Breast epithelium (tissue), 3 donors: Measurements from ENCODE around the gene CASZ1.

ENCODE experiments used
- POLR2AphosphoS5 ChIP-seq, 3 donors: sonication (generic); formaldehyde crosslinking; IDR thresholded peaks; one replicate each; pipeline ENCODE4 v1.6.1; 2017; ENCODE audit warnings: antibody characterized with exemption in 3 of 3
- TF ChIP-seq, protein P1 (sequence below), 3 donors: fragments of 450-650 bp; IDR thresholded peaks; one replicate each; pipeline ENCODE4 v1.5.1; 2016 to 2017; ENCODE audit warnings: antibody characterized with exemption in 3 of 3, mild to moderate bottlenecking in 3 of 3, moderate library complexity in 3 of 3

DNA sequence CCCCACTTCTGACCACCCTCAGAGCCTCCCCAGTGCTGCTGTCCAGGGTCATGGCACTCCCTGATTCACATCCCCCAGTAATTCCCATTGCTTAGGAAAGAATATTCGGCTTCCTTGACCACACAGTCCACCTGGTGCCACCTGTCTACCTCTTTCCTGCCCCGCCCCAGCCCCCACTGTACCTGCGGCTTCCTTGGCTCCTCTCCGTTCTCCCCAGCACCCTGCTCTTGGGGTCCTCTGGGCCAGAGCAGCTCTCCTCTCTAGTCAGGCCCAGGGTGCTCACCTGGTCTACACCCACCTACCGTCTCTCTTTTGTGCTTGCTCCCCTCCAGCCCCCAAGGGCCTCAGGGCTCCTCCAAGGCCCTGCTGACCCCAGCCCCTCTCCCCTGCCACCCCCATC is 179.1 kb downstream of the CASZ1 start:
- TF ChIP-seq, protein P1, sequence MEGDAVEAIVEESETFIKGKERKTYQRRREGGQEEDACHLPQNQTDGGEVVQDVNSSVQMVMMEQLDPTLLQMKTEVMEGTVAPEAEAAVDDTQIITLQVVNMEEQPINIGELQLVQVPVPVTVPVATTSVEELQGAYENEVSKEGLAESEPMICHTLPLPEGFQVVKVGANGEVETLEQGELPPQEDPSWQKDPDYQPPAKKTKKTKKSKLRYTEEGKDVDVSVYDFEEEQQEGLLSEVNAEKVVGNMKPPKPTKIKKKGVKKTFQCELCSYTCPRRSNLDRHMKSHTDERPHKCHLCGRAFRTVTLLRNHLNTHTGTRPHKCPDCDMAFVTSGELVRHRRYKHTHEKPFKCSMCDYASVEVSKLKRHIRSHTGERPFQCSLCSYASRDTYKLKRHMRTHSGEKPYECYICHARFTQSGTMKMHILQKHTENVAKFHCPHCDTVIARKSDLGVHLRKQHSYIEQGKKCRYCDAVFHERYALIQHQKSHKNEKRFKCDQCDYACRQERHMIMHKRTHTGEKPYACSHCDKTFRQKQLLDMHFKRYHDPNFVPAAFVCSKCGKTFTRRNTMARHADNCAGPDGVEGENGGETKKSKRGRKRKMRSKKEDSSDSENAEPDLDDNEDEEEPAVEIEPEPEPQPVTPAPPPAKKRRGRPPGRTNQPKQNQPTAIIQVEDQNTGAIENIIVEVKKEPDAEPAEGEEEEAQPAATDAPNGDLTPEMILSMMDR (IDR thresholded peaks at IDR 0.05): no peak
- no peak for TF ChIP-seq POLR2AphosphoS5 (IDR thresholded peaks at IDR 0.05)
